DOHH2 (cell line): ENCODE data around the gene EMP1.

Experiments
- H3F3A ChIP-seq: fragments of 200-600 bp; sonication (generic), shearing (Covaris generic); 2 replicates; pipeline ENCODE4 v1.6.0; 2016; ENCODE audit warnings: antibody characterized with exemption, mild to moderate bottlenecking; ENCODE audit not compliant: control insufficient read depth, insufficient read depth
- H3K27ac ChIP-seq: fragments of 200-600 bp; sonication (generic); 2 replicates; pipeline ENCODE4 v1.5.1; 2014; ENCODE audit warnings: low read depth, mild to moderate bottlenecking, low read length, moderate library complexity
- H3K27me3 ChIP-seq: fragments of 200-600 bp; sonication (generic); 2 replicates; pipeline ENCODE4 v1.6.1; 2014; ENCODE audit warnings: mild to moderate bottlenecking, low read length, mixed read lengths; ENCODE audit not compliant: control insufficient read depth
- H3K36me3 ChIP-seq: fragments of 200-600 bp; sonication (generic); 2 replicates; pipeline ENCODE4 v1.6.1; 2014; ENCODE audit warnings: mild to moderate bottlenecking, low read length, moderate library complexity, mixed read lengths; ENCODE audit not compliant: control insufficient read depth
- H3K4me1 ChIP-seq: fragments of 200-600 bp; sonication (generic); 2 replicates; pipeline ENCODE4 v1.6.1; 2014; ENCODE audit warnings: mild to moderate bottlenecking, low read length, mixed read lengths; ENCODE audit not compliant: control insufficient read depth
- H3K4me2 ChIP-seq: fragments of 200-600 bp; sonication (generic); 2 replicates; pipeline ENCODE4 v1.6.0; 2014; ENCODE audit warnings: mild to moderate bottlenecking, low read length, moderate library complexity
- H3K4me3 ChIP-seq: fragments of 200-600 bp; sonication (generic); 2 replicates; pipeline ENCODE4 v1.5.1; 2014; ENCODE audit warnings: mild to moderate bottlenecking, low read length, mixed read lengths
- H3K79me2 ChIP-seq: fragments of 200-600 bp; sonication (generic); 2 replicates; pipeline ENCODE4 v1.6.1; 2014; ENCODE audit warnings: mild to moderate bottlenecking, low read length, mixed read lengths; ENCODE audit not compliant: control insufficient read depth
- H3K9me2 ChIP-seq: fragments of 200-600 bp; sonication (generic); replicated peaks from 2 replicates; pipeline ENCODE4 v1.6.1; 2014; ENCODE audit warnings: mild to moderate bottlenecking, low read length, mixed read lengths; ENCODE audit not compliant: control insufficient read depth
- H3K9me3 ChIP-seq: fragments of 200-600 bp; sonication (generic); 2 replicates; pipeline ENCODE4 v1.6.1; 2014; ENCODE audit warnings: antibody characterized with exemption, low read length, mixed read lengths; ENCODE audit not compliant: control insufficient read depth, insufficient read depth
- H4K20me1 ChIP-seq: fragments of 200-600 bp; sonication (generic); 2 replicates; pipeline ENCODE4 v1.6.0; 2014; ENCODE audit warnings: low read depth, mild to moderate bottlenecking, antibody characterized with exemption, low read length, moderate library complexity; ENCODE audit not compliant: control insufficient read depth, insufficient read depth
- CTCF ChIP-seq: fragments of 200-600 bp; sonication (generic); IDR thresholded peaks from one replicate; pipeline ENCODE4 v1.5.1; 2014; ENCODE audit warnings: antibody characterized with exemption, mild to moderate bottlenecking, low read depth, low read length; ENCODE audit not compliant: poor library complexity, severe bottlenecking
- EZH2phosphoT487 ChIP-seq: fragments of 200-600 bp; sonication (generic); IDR thresholded peaks from 2 replicates; pipeline ENCODE4 v1.6.1; 2017; ENCODE audit warnings: borderline replicate concordance, mild to moderate bottlenecking, antibody characterized with exemption, low read length, moderate library complexity, mixed read lengths

Gene EMP1

GRCh38 chr12:13206560-13206897, 10.0 kb downstream of the EMP1 start:
- Histone ChIP-seq H3K9me3 (no peaks in the 10 kb centered on the region), H3K4me2 (no peak overlapping the region), H3F3A (no peaks in the 10 kb centered on the region), H3K4me1 (peaks cover 6% of the 10 kb centered on the region; the same call in 1 of the 2 replicates), H3K27ac (no peak overlapping the region), H3K9me2 (no peaks in the 10 kb centered on the region), H3K36me3 (no peaks in the 10 kb centered on the region), H3K4me3 (no peak overlapping the region), H4K20me1 (no peaks in the 10 kb centered on the region), H3K27me3 (peaks cover 35% of the 10 kb centered on the region), H3K79me2 (no peaks in the 10 kb centered on the region)
- no peak for TF ChIP-seq EZH2phosphoT487
- no peak for TF ChIP-seq CTCF

- peaks cover 37% of the 10 kb centered on the region for H3K27me3 ChIP-seq
Measured at GRCh38 chr12:13208533-13209435, 12.3 kb downstream of the EMP1 start.

GRCh38 chr12:13209436-13210235, 13.1 kb downstream of the EMP1 start:
- Histone ChIP-seq H3F3A (no peaks in the 10 kb centered on the region), H3K4me1 (peaks cover 6% of the 10 kb centered on the region; the same call in 1 of the 2 replicates), H4K20me1 (no peaks in the 10 kb centered on the region), H3K27ac (no peak overlapping the region), H3K36me3 (no peaks in the 10 kb centered on the region), H3K79me2 (no peaks in the 10 kb centered on the region), H3K4me3 (no peak overlapping the region), H3K9me3 (no peaks in the 10 kb centered on the region), H3K27me3 (peaks cover 37% of the 10 kb centered on the region), H3K9me2 (no peaks in the 10 kb centered on the region), H3K4me2 (no peak overlapping the region)
- TF ChIP-seq EZH2phosphoT487: no peak

More at GRCh38 chr12:13208533-13209435, 12.3 kb downstream of the EMP1 start:
- Histone ChIP-seq H3K4me1 (peaks cover 6% of the 10 kb centered on the region; the same call in 1 of the 2 replicates), H3K79me2 (no peaks in the 10 kb centered on the region), H3K4me2 (no peak overlapping the region), H3K36me3 (no peaks in the 10 kb centered on the region), H3K9me3 (no peaks in the 10 kb centered on the region), H3K9me2 (no peaks in the 10 kb centered on the region), H3K27ac (no peak overlapping the region), H3F3A (no peaks in the 10 kb centered on the region), H3K4me3 (no peak overlapping the region), H4K20me1 (no peaks in the 10 kb centered on the region)
- peak; percentile 40 for TF ChIP-seq CTCF
- TF ChIP-seq EZH2phosphoT487: no peak
